Fibroblast of skin of back (primary cell): ENCODE measurements around the gene STPG4.

Experiments used
- DNase-seq: peaks from one replicate; pipeline ENCODE4 v3.0.0-alpha.2; 2013

STPG4 gene

GRCh38 chr2:47050762-47051161, 104.3 kb downstream of the STPG4 start:
- DNase-seq, result no peak

- no peak for DNase-seq
Measured at GRCh38 chr2:47050021-47050760, 104.9 kb downstream of the STPG4 start.

GRCh38 chr2:47049502-47049901, 105.6 kb downstream of the STPG4 start:
- DNase-seq, result no peak

- DNase-seq, result no peak
Measured at GRCh38 chr2:47048801-47049480, 106.2 kb downstream of the STPG4 start.

- no peak for DNase-seq
Measured at GRCh38 chr2:47046271-47046670, 108.8 kb downstream of the STPG4 start.

GRCh38 chr2:47043891-47044239, 111.2 kb downstream of the STPG4 start:
- DNase-seq, result no peak

GRCh38 chr2:47043142-47043890, 111.8 kb downstream of the STPG4 start:
- peak; percentile 97 for DNase-seq

GRCh38 chr2:47041891-47042684, 113.0 kb downstream of the STPG4 start:
- no peak for DNase-seq

- no peak for DNase-seq
Measured at GRCh38 chr2:47041063-47041462, 114.0 kb downstream of the STPG4 start.

- DNase-seq, result no peak
Measured at GRCh38 chr2:47040651-47041050, 114.5 kb downstream of the STPG4 start.

- DNase-seq, result no peak
Measured at GRCh38 chr2:47039913-47040562, 115.1 kb downstream of the STPG4 start.

GRCh38 chr2:47039489-47039870, 115.6 kb downstream of the STPG4 start:
- DNase-seq, result no peak

GRCh38 chr2:47038656-47039488, 116.2 kb downstream of the STPG4 start:
- DNase-seq, result no peak

- no peak for DNase-seq
Measured at GRCh38 chr2:47037678-47038077, 117.4 kb downstream of the STPG4 start.
